Right lobe of liver (tissue), 4 donors: Measurements from ENCODE around the gene CYP11A1.

Experiments used
- POLR2A ChIP-seq: fragments of 450-650 bp; IDR thresholded peaks from one replicate; pipeline ENCODE4 v1.6.1; 2017; ENCODE audit warnings: antibody characterized with exemption, mild to moderate bottlenecking
- TF ChIP-seq, protein P1 (sequence below), 4 donors: fragments of 200-600 bp in 3 of 4; fragments of 450-650 bp in 1 of 4; IDR thresholded peaks; one replicate each; pipeline versions ENCODE4 v1.5.1 to v1.8.0; 2016 to 2022; ENCODE audit warnings: antibody characterized with exemption in 4 of 4, mild to moderate bottlenecking in 2 of 4
- donor health status: DM: no; HTN: no; CAD: no.
- donor health status: DM: no; HTN: no; CAD: no.
- donor health status: DM: no; HTN: yes; CAD: no.

DNA sequence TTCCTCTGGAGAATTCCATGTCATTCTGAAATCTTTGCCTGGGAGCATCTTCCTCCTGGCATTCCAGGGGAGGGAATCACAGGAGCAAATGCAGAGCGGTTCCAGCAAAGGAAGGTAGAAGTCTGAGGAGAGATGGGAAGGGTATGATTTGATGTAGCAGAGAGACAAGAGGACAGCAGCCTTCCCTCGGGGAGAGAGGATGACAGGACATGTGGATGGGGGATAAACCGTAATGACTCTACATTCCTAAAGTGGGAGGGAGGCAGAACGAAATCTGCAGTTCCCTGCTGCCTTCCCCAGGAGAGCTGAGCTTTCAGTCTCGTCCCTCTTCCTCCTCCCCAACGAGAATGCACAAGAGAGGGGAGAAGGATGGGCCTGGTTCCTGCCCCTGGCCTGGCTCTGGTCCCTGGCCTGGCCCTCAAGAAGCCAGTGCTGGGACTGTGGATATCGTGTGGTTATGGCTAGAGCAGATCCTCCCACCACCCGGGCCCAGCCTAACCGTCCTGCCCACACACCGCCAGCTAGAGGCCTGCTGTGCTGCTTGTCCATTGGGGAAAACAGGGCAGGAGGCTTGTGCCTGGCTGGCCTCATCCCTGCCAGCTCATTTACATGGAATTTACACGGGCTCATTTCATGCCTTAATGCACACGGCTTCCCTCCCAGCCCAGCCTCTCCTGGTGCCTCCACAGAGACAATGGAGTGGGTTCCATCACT, 39.7 kb upstream of the CYP11A1 start:
- TF ChIP-seq, protein P1, sequence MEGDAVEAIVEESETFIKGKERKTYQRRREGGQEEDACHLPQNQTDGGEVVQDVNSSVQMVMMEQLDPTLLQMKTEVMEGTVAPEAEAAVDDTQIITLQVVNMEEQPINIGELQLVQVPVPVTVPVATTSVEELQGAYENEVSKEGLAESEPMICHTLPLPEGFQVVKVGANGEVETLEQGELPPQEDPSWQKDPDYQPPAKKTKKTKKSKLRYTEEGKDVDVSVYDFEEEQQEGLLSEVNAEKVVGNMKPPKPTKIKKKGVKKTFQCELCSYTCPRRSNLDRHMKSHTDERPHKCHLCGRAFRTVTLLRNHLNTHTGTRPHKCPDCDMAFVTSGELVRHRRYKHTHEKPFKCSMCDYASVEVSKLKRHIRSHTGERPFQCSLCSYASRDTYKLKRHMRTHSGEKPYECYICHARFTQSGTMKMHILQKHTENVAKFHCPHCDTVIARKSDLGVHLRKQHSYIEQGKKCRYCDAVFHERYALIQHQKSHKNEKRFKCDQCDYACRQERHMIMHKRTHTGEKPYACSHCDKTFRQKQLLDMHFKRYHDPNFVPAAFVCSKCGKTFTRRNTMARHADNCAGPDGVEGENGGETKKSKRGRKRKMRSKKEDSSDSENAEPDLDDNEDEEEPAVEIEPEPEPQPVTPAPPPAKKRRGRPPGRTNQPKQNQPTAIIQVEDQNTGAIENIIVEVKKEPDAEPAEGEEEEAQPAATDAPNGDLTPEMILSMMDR (IDR thresholded peaks at IDR 0.05): no peak
- TF ChIP-seq POLR2A: no peak
